Endothelial cell of umbilical vein (primary cell): ENCODE data around the gene SHISA6. TPM values are rescaled to one million over a fixed set of nuclear protein-coding genes. Genes with fewer than 3 reads are reported as not detected.

Experiments used
- BruUV-seq: library from RNA; stranded (reverse); fragments of 400-500 nt; replicated peaks from 2 replicates; lab custom pipeline; 2021; lab: Mats Ljungman, UMichigan
- CTCF ChIA-PET: fragments of 300-600, 350-600 bp; sonication (Branson Sonifier 250); formaldehyde crosslinking; loops from one replicate; lab custom pipeline; 2021; ENCODE audit warnings: antibody characterized with exemption, inconsistent platforms; lab: Charles Lee
- POLR2A ChIA-PET: fragments of 300-600, 350-600 bp; sonication (Branson Sonifier 250); formaldehyde crosslinking; loops from one replicate; lab custom pipeline; 2021; ENCODE audit warnings: antibody characterized with exemption, inconsistent platforms; lab: Charles Lee
- DNase-seq: peaks from one replicate; pipeline ENCODE4 v3.0.0-alpha.2; 2011; ENCODE audit warnings: low read depth, low spot score
- FAIRE-seq: peaks from 2 replicates; lab custom pipeline; 2011; peaks lifted over from hg19 to GRCh38; lab: Jason Lieb, UNC
- H2AFZ ChIP-seq: 2 replicates; pipeline ENCODE4 v1.6.0; 2012; ENCODE audit warnings: low read depth, low read length, control low read depth, inconsistent platforms
- H3K27ac ChIP-seq: 2 replicates; pipeline ENCODE4 v1.5.1; 2011; ENCODE audit warnings: low read depth, mild to moderate bottlenecking, control low read depth, low read length, moderate library complexity; ENCODE audit not compliant: insufficient read depth
- H3K27me3 ChIP-seq, 2 experiments: 2 replicates each; pipeline versions ENCODE4 v1.6.0 to v1.6.1; 2011; ENCODE audit warnings: low read length in 2 of 2, mixed read lengths in 1 of 2; ENCODE audit not compliant: control insufficient read depth in 2 of 2, insufficient read depth in 2 of 2
- H3K36me3 ChIP-seq, 2 experiments: 2 replicates in 1 of 2; 3 replicates in 1 of 2; pipeline ENCODE4 v1.5.1; 2011; ENCODE audit warnings: low read length in 2 of 2, mild to moderate bottlenecking in 1 of 2, moderate library complexity in 1 of 2; ENCODE audit not compliant: control insufficient read depth in 2 of 2, insufficient read depth in 2 of 2; ENCODE audit errors: extremely low read depth in 1 of 2
- H3K4me1 ChIP-seq: 3 replicates; pipeline ENCODE4 v1.5.1; 2011; ENCODE audit warnings: mild to moderate bottlenecking, low read length; ENCODE audit not compliant: control insufficient read depth, insufficient read depth; ENCODE audit errors: extremely low read depth
- H3K4me2 ChIP-seq: 2 replicates; pipeline ENCODE4 v1.6.1; 2011; ENCODE audit warnings: low read length, control low read depth, mixed read lengths; ENCODE audit not compliant: insufficient read depth
- H3K4me3 ChIP-seq, 3 experiments: fragments of 200-600 bp in 1 of 3; sonication (generic), shearing (Covaris generic) in 1 of 3; replicated peaks in 1 of 3; 2 replicates each; pipeline ENCODE4 v1.5.1; 2011 to 2016; ENCODE audit warnings: control low read depth in 3 of 3, low read length in 3 of 3, mild to moderate bottlenecking in 2 of 3, inconsistent platforms in 1 of 3, low read depth in 1 of 3, moderate library complexity in 1 of 3; ENCODE audit not compliant: insufficient read depth in 1 of 3
- H3K79me2 ChIP-seq: 2 replicates; pipeline ENCODE4 v1.6.0; 2012; ENCODE audit warnings: low read length, inconsistent platforms; ENCODE audit not compliant: control insufficient read depth, insufficient read depth
- H3K9ac ChIP-seq: replicated peaks from 2 replicates; pipeline ENCODE3; 2011; ENCODE audit warnings: low read length, control low read depth; ENCODE audit not compliant: insufficient read depth; ENCODE audit errors: extremely low read depth
- H3K9me1 ChIP-seq: replicated peaks from 3 replicates; pipeline ENCODE4 v1.6.0; 2011; ENCODE audit warnings: mild to moderate bottlenecking, low read length; ENCODE audit not compliant: control insufficient read depth, insufficient read depth; ENCODE audit errors: extremely low read depth
- H3K9me3 ChIP-seq: replicated peaks from 2 replicates; pipeline ENCODE4 v1.5.1; 2012; ENCODE audit warnings: low read length, inconsistent platforms; ENCODE audit not compliant: control insufficient read depth, insufficient read depth
- H4K20me1 ChIP-seq: replicated peaks from 2 replicates; pipeline ENCODE3; 2011; ENCODE audit warnings: mild to moderate bottlenecking, low read length; ENCODE audit not compliant: control insufficient read depth, insufficient read depth; ENCODE audit errors: extremely low read depth
- CTCF ChIP-seq, 2 donors: IDR thresholded peaks; 1 replicate in 1 of 2; 2 replicates in 1 of 2; pipeline ENCODE4 v1.5.1; 2011; ENCODE audit warnings: low read length in 2 of 2, mild to moderate bottlenecking in 2 of 2, moderate library complexity in 2 of 2, control low read depth in 1 of 2, inconsistent platforms in 1 of 2, low read depth in 1 of 2; ENCODE audit not compliant: insufficient read depth in 1 of 2; ENCODE audit errors: extremely low read depth in 1 of 2
- EZH2 ChIP-seq: IDR thresholded peaks from 2 replicates; pipeline ENCODE4 v1.6.1; 2012; ENCODE audit warnings: borderline replicate concordance, low read depth, mild to moderate bottlenecking, moderate library complexity, low read length, inconsistent platforms; ENCODE audit not compliant: severe bottlenecking
- FOS ChIP-seq: IDR thresholded peaks from 2 replicates; pipeline ENCODE4 v1.6.1; 2011; ENCODE audit warnings: mild to moderate bottlenecking, low read length, moderate library complexity, borderline replicate concordance; ENCODE audit not compliant: insufficient read depth
- GATA2 ChIP-seq: IDR thresholded peaks from 2 replicates; pipeline ENCODE4 v1.7.0; 2011; ENCODE audit warnings: low read depth, mild to moderate bottlenecking, moderate library complexity, mixed read lengths, low read length; ENCODE audit not compliant: insufficient read length, insufficient read depth
- JUN ChIP-seq: IDR thresholded peaks from 2 replicates; pipeline ENCODE4 v1.6.1; 2011; ENCODE audit warnings: borderline replicate concordance, low read depth; ENCODE audit not compliant: insufficient read length, insufficient read depth
- MYC ChIP-seq: IDR thresholded peaks from one replicate; pipeline ENCODE4 v1.6.1; 2011; ENCODE audit warnings: mild to moderate bottlenecking, low read depth, low read length
- POLR2A ChIP-seq: IDR thresholded peaks from 2 replicates; pipeline ENCODE4 v1.6.1; 2012; ENCODE audit warnings: low read depth, mild to moderate bottlenecking, control low read depth, low read length
- POLR2AphosphoS5 ChIP-seq: IDR thresholded peaks from 2 replicates; pipeline ENCODE4 v1.6.1; 2012; ENCODE audit warnings: low read depth, mild to moderate bottlenecking, control low read depth, low read length, moderate library complexity; ENCODE audit not compliant: insufficient read depth
- dilution Hi-C: fragments of 300-500 bp; cut with MboI; formaldehyde crosslinking; loops from one replicate; pipeline ENCODE4 v1.15.0; 2019; ENCODE audit warnings: low sequenced_read_pairs; ENCODE audit not compliant: extremely low pct_ligation_motif_present
- intact Hi-C: fragments of 100-400 bp; cut with micrococcal nuclease; formaldehyde crosslinking; loops from one replicate; pipeline ENCODE4 v1.10.0; 2022
- polyA plus RNA-seq, 4 experiments: library from polyadenylated mRNA; depleted of rRNA in 3 of 4; stranded (reverse) in 3 of 4; unstranded in 1 of 4; fragments of >200 nt; gene quantifications; 2 replicates each; pipeline versions ENCODE4 v1.2.1 to v1.2.3, GENCODE V29; 2011 to 2012; ENCODE audit warnings: missing spikeins in 1 of 4
- total RNA-seq: library from RNA; stranded (reverse); gene quantifications from 2 replicates; pipeline ENCODE4 v1.2.3, GENCODE V29; 2021
- TF ChIP-seq, protein P1 (sequence below): IDR thresholded peaks from 2 replicates; pipeline ENCODE4 v1.6.1; 2011; ENCODE audit not compliant: insufficient read depth, insufficient read length

The SHISA6 gene
- total and polyA plus RNA-seq, 2 donors (not counting 3 experiments of a cell fraction or from before 2014, with no cell fraction given): not detected

GRCh38 chr17:11583306-11583992, 342.4 kb downstream of the SHISA6 start:
- H3K4me1 ChIP-seq: no peaks in the 10 kb centered on the region
- no peak overlapping the region for H3K4me2 ChIP-seq
- TF ChIP-seq FOS (no peak), JUN (no peak), GATA2 (no peak), POLR2A (no peak)
- no peaks in the 10 kb centered on the region for H3K9me1 ChIP-seq
- H3K27ac ChIP-seq: no peak overlapping the region
- H3K4me3 ChIP-seq: no peak overlapping the region
- H3K9ac ChIP-seq: no peak overlapping the region
- DNase-seq (no peak), FAIRE-seq (no peak)
- H3K36me3 ChIP-seq: no peaks in the 10 kb centered on the region
- H2AFZ ChIP-seq: no peak overlapping the region
- intact Hi-C loops (no loop called here), dilution Hi-C loops (no loop called here)
- BruUV-seq: no TSS peak
- H3K79me2 ChIP-seq: no peaks in the 10 kb centered on the region
- no peaks in the 10 kb centered on the region for H3K27me3 ChIP-seq
- CTCF ChIA-PET: no interaction called here
- H3K9me3 ChIP-seq: peaks cover 2% of the 10 kb centered on the region
- POLR2A ChIA-PET: no interaction called here
- no peaks in the 10 kb centered on the region for H4K20me1 ChIP-seq

DNA sequence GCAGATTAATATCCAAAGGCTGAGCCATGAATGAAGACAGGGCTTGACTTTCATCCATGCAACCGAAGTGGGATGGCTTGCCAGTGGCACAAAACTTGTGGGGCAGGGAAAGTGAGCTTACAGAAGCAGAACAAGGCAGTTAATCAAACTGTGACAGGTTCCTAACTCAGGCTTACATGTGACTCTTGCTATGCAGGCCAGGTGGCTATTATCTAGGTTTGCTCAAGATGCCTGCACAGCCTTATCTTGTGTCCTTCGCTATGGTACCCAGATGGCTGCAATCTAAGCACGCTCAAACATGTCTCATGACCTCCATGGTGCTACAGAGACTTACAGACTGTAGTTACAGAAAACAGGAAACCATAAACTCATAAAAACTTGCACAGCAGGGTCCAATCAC, 348.7 kb downstream of the SHISA6 start:
- H3K36me3 ChIP-seq: no peaks in the 10 kb centered on the region
- dilution Hi-C loops: no loop called here
- H3K27me3 ChIP-seq: no peaks in the 10 kb centered on the region
- ChIA-PET POLR2A (no interaction called here), CTCF (no interaction called here)
- H3K4me2 ChIP-seq: no peak overlapping the region
- intact Hi-C loops: no loop called here
- no peaks in the 10 kb centered on the region for H3K9me1 ChIP-seq
- BruUV-seq: no TSS peak
- FAIRE-seq (no peak), DNase-seq (no peak)
- no peak overlapping the region for H3K27ac ChIP-seq
- no peak overlapping the region for H3K4me3 ChIP-seq
- H3K4me1 ChIP-seq: no peaks in the 10 kb centered on the region
- H3K79me2 ChIP-seq: no peaks in the 10 kb centered on the region
- H3K9ac ChIP-seq: no peak overlapping the region
- H2AFZ ChIP-seq: no peak overlapping the region
- H3K9me3 ChIP-seq: no peaks in the 10 kb centered on the region
- H4K20me1 ChIP-seq: no peaks in the 10 kb centered on the region
- no peak for TF ChIP-seq POLR2AphosphoS5
- no peak for TF ChIP-seq JUN
- no peak for TF ChIP-seq POLR2A
- no peak for TF ChIP-seq GATA2
- no peak for TF ChIP-seq CTCF (IDR thresholded peaks at IDR 0.05; ENCODE audit: extremely low read depth in 1 of 2, insufficient read depth in 1 of 2, low read depth in 1 of 2, low read length in 2 of 2)
- TF ChIP-seq, protein P1, sequence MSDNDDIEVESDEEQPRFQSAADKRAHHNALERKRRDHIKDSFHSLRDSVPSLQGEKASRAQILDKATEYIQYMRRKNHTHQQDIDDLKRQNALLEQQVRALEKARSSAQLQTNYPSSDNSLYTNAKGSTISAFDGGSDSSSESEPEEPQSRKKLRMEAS: no peak
- no peak for TF ChIP-seq FOS
- TF ChIP-seq EZH2: no peak
- TF ChIP-seq MYC: no peak
